Tibial nerve (tissue), 4 donors: ENCODE measurements around the gene EPHA6. TPM values are rescaled to one million over a fixed set of nuclear protein-coding genes. Genes with fewer than 3 reads are reported as not detected.

Experiments used
- DNase-seq, 2 donors: peaks; one replicate each; pipeline ENCODE4 v3.0.0-alpha.2; 2019; ENCODE audit warnings: low spot score in 2 of 2
- H3K27ac ChIP-seq, 4 donors: fragments of 200-600 bp; sonication (generic) in 3 of 4; one replicate each; pipeline ENCODE4 v1.5.1; 2017 to 2019; ENCODE audit warnings: mild to moderate bottlenecking in 1 of 4
- H3K27me3 ChIP-seq, 2 donors: fragments of 200-600 bp; sonication (generic) in 1 of 2; one replicate each; pipeline versions ENCODE4 v1.5.1 to v1.6.0; 2017 to 2019
- H3K36me3 ChIP-seq, 3 donors: fragments of 200-600 bp; sonication (generic); one replicate each; pipeline ENCODE4 v1.5.1; 2018 to 2019
- H3K4me1 ChIP-seq, 4 donors: fragments of 200-600 bp; sonication (generic) in 3 of 4; one replicate each; pipeline ENCODE4 v1.5.1; 2017 to 2019
- H3K4me3 ChIP-seq, 4 donors: fragments of 200-600 bp; sonication (generic) in 3 of 4; one replicate each; pipeline ENCODE4 v1.5.1; 2017 to 2019; ENCODE audit warnings: mild to moderate bottlenecking in 1 of 4, moderate library complexity in 1 of 4
- H3K9me3 ChIP-seq, 4 donors: fragments of 200-600 bp; sonication (generic) in 3 of 4; one replicate each; pipeline ENCODE4 v1.5.1; 2017 to 2019
- CTCF ChIP-seq, 5 experiments: fragments of 200-600 bp in 3 of 5; fragments of 450-650 bp in 2 of 5; sonication (generic) in 3 of 5; IDR thresholded peaks; one replicate each; pipeline ENCODE4 v1.5.1; 2016 to 2019; ENCODE audit warnings: antibody characterized with exemption in 5 of 5, mild to moderate bottlenecking in 3 of 5, moderate library complexity in 2 of 5
- EP300 ChIP-seq, 2 donors: sonication (generic); formaldehyde crosslinking; IDR thresholded peaks; one replicate each; pipeline ENCODE4 v1.6.1; 2017; ENCODE audit warnings: antibody characterized with exemption in 2 of 2, mild to moderate bottlenecking in 1 of 2
- POLR2A ChIP-seq, 2 donors: fragments of 450-650 bp; IDR thresholded peaks; one replicate each; pipeline ENCODE4 v1.6.1; 2017; ENCODE audit warnings: antibody characterized with exemption in 2 of 2, mild to moderate bottlenecking in 2 of 2, moderate library complexity in 2 of 2
- WGBS, 2 donors: methylation state at CpG; one replicate each; pipeline ENCODE4 v1.1.5; 2018; 5-methylcytosine and 5-hydroxymethylcytosine counted together
- total RNA-seq, 4 donors: library from RNA; depleted of rRNA; stranded (reverse); fragments of >200 nt; gene quantifications; one replicate each; pipeline ENCODE4 v1.1.0, GENCODE V29; 2016

Gene EPHA6
- total RNA-seq, 4 donors from 2014 or later, result 0.30 to 1.3 (median 0.61) TPM

GRCh38 chr3:97181704-97182103 lies 367.3 kb downstream of the EPHA6 start:
- DNase-seq, result no peak
- H3K27me3 ChIP-seq, result no peaks in the 10 kb centered on the region
- no peaks in the 10 kb centered on the region for H3K4me1 ChIP-seq
- 62 to 66% methylated on average over 3 of the region's 3 CpGs for WGBS, 2 donors
- TF ChIP-seq POLR2A (IDR thresholded peaks at IDR 0.05) (no peak), CTCF (IDR thresholded peaks at IDR 0.05) (no peak), EP300 (IDR thresholded peaks at IDR 0.05) (no peak)
- no peaks in the 10 kb centered on the region for H3K36me3 ChIP-seq
- no peak overlapping the region for H3K27ac ChIP-seq
- H3K9me3 ChIP-seq, result peaks cover 0 to 44% (median 5%) of the 10 kb centered on the region in 4 donors
- H3K4me3 ChIP-seq, result no peak overlapping the region

- no peaks in the 10 kb centered on the region for H3K9me3 ChIP-seq
- H3K27me3 ChIP-seq, result no peaks in the 10 kb centered on the region
- H3K36me3 ChIP-seq, result no peaks in the 10 kb centered on the region
- no peak overlapping the region for H3K4me3 ChIP-seq
- no peak overlapping the region for H3K27ac ChIP-seq
- TF ChIP-seq POLR2A (IDR thresholded peaks at IDR 0.05) (no peak), EP300 (IDR thresholded peaks at IDR 0.05) (no peak), CTCF (IDR thresholded peaks at IDR 0.05) (no peak)
- H3K4me1 ChIP-seq, result no peaks in the 10 kb centered on the region
- no peak for DNase-seq
Observed at GRCh38 chr3:97187771-97188170, 373.4 kb downstream of the EPHA6 start.

GRCh38 chr3:97189835-97190234 lies 375.4 kb downstream of the EPHA6 start:
- Histone ChIP-seq H3K36me3 (no peaks in the 10 kb centered on the region), H3K4me1 (no peaks in the 10 kb centered on the region), H3K27me3 (no peaks in the 10 kb centered on the region), H3K27ac (no peak overlapping the region), H3K4me3 (no peak overlapping the region), H3K9me3 (no peaks in the 10 kb centered on the region)
- 74 to 78% methylated on average over 2 of the region's 2 CpGs for WGBS, 2 donors
- DNase-seq, result no peak
- TF ChIP-seq CTCF (IDR thresholded peaks at IDR 0.05) (no peak), POLR2A (IDR thresholded peaks at IDR 0.05) (no peak), EP300 (IDR thresholded peaks at IDR 0.05) (no peak)

GRCh38 chr3:97197083-97197482 lies 382.7 kb downstream of the EPHA6 start:
- Histone ChIP-seq H3K4me1 (no peaks in the 10 kb centered on the region), H3K27me3 (no peaks in the 10 kb centered on the region), H3K4me3 (no peak overlapping the region), H3K9me3 (no peaks in the 10 kb centered on the region), H3K27ac (no peak overlapping the region), H3K36me3 (no peaks in the 10 kb centered on the region)
- TF ChIP-seq EP300 (IDR thresholded peaks at IDR 0.05) (no peak), POLR2A (IDR thresholded peaks at IDR 0.05) (no peak), CTCF (IDR thresholded peaks at IDR 0.05) (no peak)
- 81 to 89% methylated on average over 3 to 4 of the region's 4 CpGs for WGBS, 2 donors
- no peak for DNase-seq

- no peak overlapping the region for H3K27ac ChIP-seq
- whole genome bisulfite sequencing, 2 donors, result 72 to 84% methylated on average over 1 of the region's 1 CpG
- no peaks in the 10 kb centered on the region for H3K4me1 ChIP-seq
- DNase-seq, result no peak
- no peak overlapping the region for H3K4me3 ChIP-seq
- TF ChIP-seq EP300 (IDR thresholded peaks at IDR 0.05), result no peak
- no peak for TF ChIP-seq CTCF (IDR thresholded peaks at IDR 0.05)
- TF ChIP-seq POLR2A (IDR thresholded peaks at IDR 0.05), result no peak
- H3K9me3 ChIP-seq, result no peaks in the 10 kb centered on the region
- no peaks in the 10 kb centered on the region for H3K36me3 ChIP-seq
- H3K27me3 ChIP-seq, result no peaks in the 10 kb centered on the region
Observed at GRCh38 chr3:97197830-97198229, 383.4 kb downstream of the EPHA6 start.
